Neural crest cell (in vitro differentiated cells): ENCODE results near the gene UTP11. TPM values are rescaled to one million over a fixed set of nuclear protein-coding genes. Genes with fewer than 3 reads are reported as not detected.

Source experiments
- DNase-seq: peaks from one replicate; pipeline ENCODE4 v3.0.0; 2021; ENCODE audit warnings: low read depth, mixed read lengths, low spot score
- H3K27ac Mint-ChIP-seq: one replicate; pipeline ENCODE4 v1.8.0; 2021; ENCODE audit warnings: mild to moderate bottlenecking, mixed read lengths; ENCODE audit not compliant: unreplicated experiment
- H3K27me3 Mint-ChIP-seq: 2 replicates; pipeline ENCODE4 v1.8.0; 2021; ENCODE audit warnings: low read depth, mild to moderate bottlenecking, mixed read lengths
- H3K36me3 Mint-ChIP-seq: 2 replicates; pipeline ENCODE4 v1.8.0; 2021; ENCODE audit warnings: low read depth, mild to moderate bottlenecking, mixed read lengths
- H3K4me1 Mint-ChIP-seq: 2 replicates; pipeline ENCODE4 v1.8.0; 2021; ENCODE audit warnings: mixed read lengths
- H3K4me3 Mint-ChIP-seq: one replicate; pipeline ENCODE4 v1.8.0; 2021; ENCODE audit warnings: mild to moderate bottlenecking, mixed read lengths
- H3K9me3 Mint-ChIP-seq: 2 replicates; pipeline ENCODE4 v1.8.0; 2021; ENCODE audit warnings: mixed read lengths
- total RNA-seq: library from RNA; stranded (reverse); gene quantifications from 2 replicates; pipeline ENCODE4 v1.2.1, GENCODE V29; 2021
- TF ChIP-seq, protein P1 (sequence below): fragments of 200-600 bp; sonication (generic); conservative IDR thresholded peaks from 2 replicates; pipeline ENCODE4 v1.5.0; 2021; ENCODE audit warnings: antibody characterized with exemption, mild to moderate bottlenecking

Gene UTP11
- total RNA-seq, 1 donor from 2014 or later: 41.2 TPM

DNA sequence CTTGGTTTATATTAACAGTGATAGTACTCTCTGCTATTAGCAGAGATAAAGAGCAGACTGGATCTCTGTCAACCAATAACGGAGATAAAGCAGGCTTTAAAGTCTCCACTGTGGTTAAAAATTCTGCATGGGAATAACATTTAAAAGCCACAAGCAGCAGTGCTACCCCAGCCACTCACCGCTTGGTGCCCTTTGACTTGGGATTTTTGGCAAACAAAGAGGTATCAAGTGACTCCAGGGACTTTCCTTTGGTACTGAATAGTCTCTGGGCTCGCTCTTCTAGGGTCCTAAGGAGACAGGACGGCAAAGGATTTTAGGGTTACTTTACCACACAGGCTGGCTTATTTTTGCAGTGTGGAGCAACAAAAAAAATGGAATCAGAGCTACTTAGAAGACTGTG is 34.0 kb upstream of the UTP11 start:
- H3K27me3 Mint-ChIP-seq: no peaks in the 10 kb centered on the region
- no peaks in the 10 kb centered on the region for H3K4me1 Mint-ChIP-seq
- H3K9me3 Mint-ChIP-seq: peaks cover 2% of the 10 kb centered on the region
- H3K36me3 Mint-ChIP-seq: peaks cover 30% of the 10 kb centered on the region
- no peak overlapping the region for H3K4me3 Mint-ChIP-seq
- no peak overlapping the region for H3K27ac Mint-ChIP-seq
- TF ChIP-seq, protein P1, sequence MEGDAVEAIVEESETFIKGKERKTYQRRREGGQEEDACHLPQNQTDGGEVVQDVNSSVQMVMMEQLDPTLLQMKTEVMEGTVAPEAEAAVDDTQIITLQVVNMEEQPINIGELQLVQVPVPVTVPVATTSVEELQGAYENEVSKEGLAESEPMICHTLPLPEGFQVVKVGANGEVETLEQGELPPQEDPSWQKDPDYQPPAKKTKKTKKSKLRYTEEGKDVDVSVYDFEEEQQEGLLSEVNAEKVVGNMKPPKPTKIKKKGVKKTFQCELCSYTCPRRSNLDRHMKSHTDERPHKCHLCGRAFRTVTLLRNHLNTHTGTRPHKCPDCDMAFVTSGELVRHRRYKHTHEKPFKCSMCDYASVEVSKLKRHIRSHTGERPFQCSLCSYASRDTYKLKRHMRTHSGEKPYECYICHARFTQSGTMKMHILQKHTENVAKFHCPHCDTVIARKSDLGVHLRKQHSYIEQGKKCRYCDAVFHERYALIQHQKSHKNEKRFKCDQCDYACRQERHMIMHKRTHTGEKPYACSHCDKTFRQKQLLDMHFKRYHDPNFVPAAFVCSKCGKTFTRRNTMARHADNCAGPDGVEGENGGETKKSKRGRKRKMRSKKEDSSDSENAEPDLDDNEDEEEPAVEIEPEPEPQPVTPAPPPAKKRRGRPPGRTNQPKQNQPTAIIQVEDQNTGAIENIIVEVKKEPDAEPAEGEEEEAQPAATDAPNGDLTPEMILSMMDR: no peak
- no peak for DNase-seq

DNA sequence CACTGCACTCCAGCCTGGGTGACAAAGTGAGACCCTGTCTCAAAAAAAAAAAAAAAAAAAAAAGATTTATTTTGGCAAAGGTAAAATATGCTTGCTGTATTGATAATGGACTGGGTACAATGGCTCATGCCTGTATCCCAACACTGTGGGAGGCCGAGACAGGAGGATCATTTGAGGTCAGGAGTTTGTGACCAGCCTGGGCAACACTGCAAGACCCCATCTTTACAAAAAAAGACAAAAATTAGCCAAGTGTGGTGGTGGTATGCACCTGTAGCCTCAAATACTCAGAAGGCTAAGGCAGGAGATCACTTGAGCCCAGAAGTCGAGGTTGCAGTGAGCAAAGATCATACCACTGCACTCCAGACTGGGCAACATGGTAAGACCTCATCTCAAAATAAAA is 29.0 kb upstream of the UTP11 start:
- Mint-ChIP-seq H3K27me3 (no peaks in the 10 kb centered on the region), H3K27ac (no peak overlapping the region), H3K36me3 (peaks cover 17% of the 10 kb centered on the region), H3K4me1 (peaks cover 6% of the 10 kb centered on the region), H3K4me3 (no peak overlapping the region), H3K9me3 (no peaks in the 10 kb centered on the region)
- no peak for DNase-seq
- TF ChIP-seq, protein P1: no peak

DNA sequence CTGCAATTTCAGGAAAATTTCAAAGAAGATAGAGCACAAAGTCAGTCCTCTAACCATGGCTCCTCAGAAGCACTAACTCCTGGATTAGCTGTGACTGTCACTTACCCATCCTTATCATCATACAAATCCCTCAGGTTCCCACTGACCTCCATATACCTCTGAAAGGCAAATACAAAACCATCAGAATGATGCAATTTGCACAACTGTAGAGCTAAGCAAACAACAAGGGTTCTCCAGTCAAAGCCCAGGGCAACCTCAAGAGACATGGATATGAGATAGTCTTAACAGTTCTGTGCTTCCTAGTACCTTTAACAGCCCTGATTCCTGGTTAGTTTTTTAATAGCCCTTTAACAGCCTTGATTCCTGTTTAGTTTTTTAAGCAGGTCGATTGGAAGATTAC is 24.9 kb upstream of the UTP11 start:
- TF ChIP-seq, protein P1: no peak
- no peaks in the 10 kb centered on the region for H3K27me3 Mint-ChIP-seq
- H3K4me1 Mint-ChIP-seq: peaks cover 19% of the 10 kb centered on the region
- H3K36me3 Mint-ChIP-seq: peaks cover 6% of the 10 kb centered on the region
- H3K9me3 Mint-ChIP-seq: no peaks in the 10 kb centered on the region
- H3K27ac Mint-ChIP-seq: no peak overlapping the region
- no peak for DNase-seq
- peak overlapping the region; percentile 99 for H3K4me3 Mint-ChIP-seq

DNA sequence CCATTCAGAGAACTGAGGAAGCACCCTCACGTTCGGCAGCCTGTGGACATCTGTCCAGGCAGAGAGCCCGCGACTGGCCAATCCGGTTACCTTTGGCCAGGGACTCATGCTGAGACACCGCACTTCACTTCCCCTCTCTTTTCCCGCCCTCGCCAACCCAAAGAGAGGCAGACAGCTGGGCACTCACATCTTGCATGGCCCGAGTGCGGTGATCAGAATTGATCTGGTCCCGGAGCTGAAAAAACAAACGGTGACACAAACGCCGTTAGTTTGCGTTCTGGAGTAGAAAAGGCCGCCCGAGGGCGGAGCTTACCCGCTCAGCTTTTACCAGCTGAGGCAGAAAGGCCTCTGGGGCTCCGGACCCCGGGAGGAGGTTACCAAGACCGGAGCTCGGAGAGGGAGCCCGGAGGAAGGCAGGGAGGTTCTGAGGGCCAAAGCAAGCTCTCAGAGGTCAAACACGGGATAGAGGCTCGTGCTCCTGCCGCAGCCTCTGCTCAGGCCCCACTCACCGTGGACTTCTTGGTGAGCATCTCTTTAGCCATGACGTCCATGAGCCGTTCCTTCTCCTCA is 23.1 kb upstream of the UTP11 start:
- DNase-seq: no peak

DNA sequence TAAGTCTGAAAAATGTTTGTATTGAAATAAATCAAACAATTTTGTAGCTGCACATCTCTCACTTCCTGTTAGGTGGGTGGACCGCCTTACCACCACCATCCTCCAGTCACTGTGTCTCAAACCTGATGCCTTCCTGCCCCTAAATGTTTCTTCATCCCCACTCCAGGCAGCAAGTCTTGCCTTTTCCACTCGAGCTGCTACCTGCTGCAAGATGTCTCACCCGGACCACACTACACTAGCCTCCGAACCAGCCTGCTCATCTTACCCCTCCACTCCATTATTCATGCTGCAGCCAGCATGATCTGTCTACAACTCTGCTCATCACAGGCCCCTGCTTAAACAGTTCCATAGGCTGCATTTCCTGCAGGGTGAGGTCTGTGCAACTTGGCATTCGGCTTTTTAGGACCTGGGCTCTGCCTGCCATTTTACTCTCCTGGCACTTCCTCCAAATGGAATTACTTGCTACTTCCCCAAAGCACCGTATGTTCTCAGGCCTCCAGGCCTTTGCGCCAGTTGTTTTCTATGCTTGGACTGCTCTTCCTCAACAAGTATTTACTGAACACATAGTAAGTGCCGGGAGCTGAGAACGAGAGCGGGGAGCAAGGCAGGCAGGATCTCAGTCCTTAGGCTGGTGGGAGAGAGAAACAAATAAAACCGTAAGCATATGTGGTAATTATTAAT is 17.5 kb upstream of the UTP11 start:
- H3K36me3 Mint-ChIP-seq: peaks cover 3% of the 10 kb centered on the region
- no peak for DNase-seq
- H3K27me3 Mint-ChIP-seq: no peaks in the 10 kb centered on the region
- H3K4me1 Mint-ChIP-seq: peaks cover 27% of the 10 kb centered on the region
- H3K4me3 Mint-ChIP-seq: peak overlapping the region; percentile 64
- TF ChIP-seq, protein P1: no peak
- H3K9me3 Mint-ChIP-seq: no peaks in the 10 kb centered on the region
- H3K27ac Mint-ChIP-seq: no peak overlapping the region

More for the DNA sequence above, 23.1 kb upstream of the UTP11 start:
- H3K36me3 Mint-ChIP-seq: peaks cover 4% of the 10 kb centered on the region
- H3K27me3 Mint-ChIP-seq: no peaks in the 10 kb centered on the region
- no peaks in the 10 kb centered on the region for H3K9me3 Mint-ChIP-seq
- peak overlapping the region; percentile 92 for H3K27ac Mint-ChIP-seq
- TF ChIP-seq, protein P1: no peak
- peaks cover 19% of the 10 kb centered on the region for H3K4me1 Mint-ChIP-seq
- H3K4me3 Mint-ChIP-seq: peak overlapping the region; percentile 99
